Mucosa of gallbladder (tissue), 1 donor: ENCODE data around the gene USP22. TPM values are rescaled to one million over a fixed set of nuclear protein-coding genes. Genes with fewer than 3 reads are reported as not detected.
"Not testable (repeated sequence)": the region's sequence is repeated elsewhere in the genome, so short reads cannot be mapped to it uniquely, and the experiment has no call there.

Experiments used
- DNase-seq: peaks from one replicate; pipeline ENCODE4 v3.0.0-alpha.2; 2020; ENCODE audit warnings: low spot score
- total RNA-seq: library from RNA; stranded (reverse); gene quantifications from one replicate; pipeline ENCODE4 v1.2.1, GENCODE V29; 2021
- donor health status: DM: no; HTN: no; CAD: no.

Gene USP22
- total RNA-seq, 1 donor from 2014 or later = 196 TPM

DNA sequence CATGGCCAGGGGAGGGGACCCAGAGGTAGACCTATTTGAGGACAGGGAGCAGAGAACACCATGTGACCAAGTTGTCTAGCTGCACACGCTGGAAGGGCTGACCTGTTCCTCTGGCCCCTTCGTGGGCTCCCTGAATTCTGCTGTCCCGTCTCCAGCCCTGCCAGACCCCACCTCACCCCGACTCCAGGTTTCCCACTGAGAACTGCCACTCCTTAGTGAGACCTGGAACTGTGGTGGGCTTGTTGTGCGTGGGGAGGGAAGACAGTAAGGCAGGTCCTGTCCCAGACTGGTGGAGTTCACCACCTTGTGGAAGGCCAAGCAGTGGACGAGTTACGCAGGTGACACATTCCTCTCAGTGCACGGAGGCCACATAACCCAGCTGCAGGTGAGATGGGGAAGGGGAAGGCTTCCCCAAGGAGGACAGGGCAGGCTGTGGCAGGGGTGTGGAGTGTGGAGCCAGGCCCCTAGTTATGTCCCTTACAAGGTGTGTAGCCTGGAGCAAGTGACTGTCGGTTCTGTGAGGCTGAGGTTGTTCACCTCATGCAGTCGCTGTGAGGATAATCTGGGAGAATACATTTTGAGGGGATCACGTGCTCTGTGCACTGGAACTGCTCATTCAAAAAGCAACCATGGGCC, 54.7 kb downstream of the USP22 start:
- no peak for DNase-seq

DNA sequence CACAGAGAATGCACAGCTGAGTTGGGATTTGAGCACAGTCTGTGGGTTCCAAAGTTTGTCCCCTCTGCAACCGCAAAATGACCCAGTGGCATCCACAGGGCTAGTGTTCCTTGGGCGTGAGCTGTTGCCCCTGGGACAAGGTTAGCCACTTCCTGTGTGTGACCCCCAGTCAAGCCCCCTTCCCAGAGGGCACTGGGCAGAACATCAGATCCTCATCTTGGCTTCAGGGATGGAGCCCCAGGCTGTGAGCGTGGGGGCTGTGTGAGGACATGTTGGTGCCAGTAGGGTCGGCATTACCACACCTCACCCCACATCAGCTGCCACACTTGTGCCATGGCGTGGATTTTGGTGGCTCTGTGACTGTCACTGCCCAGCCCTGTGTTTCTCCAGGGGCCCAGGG, 55.3 kb downstream of the USP22 start:
- DNase-seq = no peak

DNA sequence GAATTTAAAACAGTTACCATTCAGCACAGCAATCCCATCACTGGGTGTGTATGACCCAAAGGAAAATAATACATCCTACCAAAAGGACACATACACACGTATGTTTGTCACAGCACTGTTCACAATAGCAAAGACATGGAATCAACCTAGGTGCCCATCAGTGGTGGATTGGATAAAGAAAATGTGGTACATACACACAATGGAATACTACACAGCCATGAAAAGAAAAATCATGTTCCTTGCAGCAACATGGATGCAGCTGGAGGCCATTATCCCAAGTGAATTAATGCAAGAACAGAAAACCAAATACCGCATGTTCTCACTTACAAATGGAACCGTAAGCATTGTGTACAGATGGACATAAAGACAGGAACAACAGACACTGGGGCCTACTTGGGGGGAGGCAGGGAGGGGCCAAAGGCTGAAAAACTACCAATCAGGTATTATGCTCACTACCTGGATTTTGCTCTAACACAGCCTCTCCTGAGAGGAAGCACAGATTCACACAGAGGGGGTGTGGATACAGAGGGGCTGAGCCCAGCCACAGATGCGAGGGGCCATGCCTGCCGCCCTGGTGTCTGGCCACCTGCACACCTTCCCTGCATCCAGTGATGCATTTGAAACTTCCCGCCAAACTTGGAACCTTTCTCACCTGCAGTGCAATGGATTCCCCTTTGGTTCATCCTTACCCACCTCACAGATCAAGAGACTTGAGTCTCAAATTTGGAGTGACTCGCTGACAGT, 55.9 kb downstream of the USP22 start:
- no peak for DNase-seq

DNA sequence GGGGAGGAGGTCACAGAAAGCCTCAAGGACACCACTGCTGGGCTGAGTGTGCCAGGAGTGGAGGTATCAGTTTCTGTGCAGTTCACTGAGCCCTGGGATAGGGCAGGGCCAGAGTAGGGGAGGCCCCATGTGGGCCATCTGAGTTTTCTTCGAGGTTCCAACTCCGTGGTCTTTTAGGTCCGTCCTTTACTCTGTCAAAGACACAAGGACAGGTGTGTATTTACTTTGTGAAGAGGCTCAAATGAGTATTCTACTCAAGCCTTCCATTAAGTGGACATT, 59.5 kb downstream of the USP22 start:
- DNase-seq = no peak

DNA sequence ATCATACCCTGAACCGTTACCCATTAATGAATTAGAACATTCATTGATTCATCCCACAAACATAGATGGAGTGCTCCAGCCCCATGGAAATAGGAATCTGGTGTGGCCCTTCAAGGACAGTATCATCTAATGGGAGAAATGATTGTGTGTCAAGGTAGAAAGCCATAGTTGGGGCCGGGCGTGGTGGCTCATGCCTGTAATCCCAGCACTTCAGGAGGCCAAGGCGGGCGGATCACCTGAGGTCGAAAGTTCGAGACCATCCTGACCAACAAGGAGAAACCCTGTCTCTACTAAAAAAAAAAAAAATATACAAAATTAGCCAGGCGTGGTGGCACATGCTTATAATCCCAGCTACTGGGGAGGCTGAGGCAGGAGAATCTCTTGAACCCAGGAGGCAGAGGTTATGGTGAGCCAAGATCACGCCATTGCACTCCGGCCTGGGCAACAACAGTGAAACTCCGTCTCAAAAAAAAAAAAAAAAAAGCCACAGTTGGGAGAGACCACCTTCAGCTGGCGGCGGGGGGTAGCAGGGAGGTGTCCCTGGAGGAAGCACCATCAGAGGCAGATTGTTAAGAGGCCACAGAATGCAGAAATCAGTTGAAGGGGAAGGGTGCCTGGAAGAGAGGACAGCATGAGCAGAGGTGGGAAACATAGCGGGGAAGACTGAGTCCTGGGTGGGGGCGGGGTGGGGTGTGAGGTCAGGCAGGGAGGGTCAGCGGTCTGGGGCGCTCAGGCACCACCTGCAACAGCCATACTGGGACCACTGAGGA, 60.0 kb downstream of the USP22 start:
- no peak for DNase-seq

DNA sequence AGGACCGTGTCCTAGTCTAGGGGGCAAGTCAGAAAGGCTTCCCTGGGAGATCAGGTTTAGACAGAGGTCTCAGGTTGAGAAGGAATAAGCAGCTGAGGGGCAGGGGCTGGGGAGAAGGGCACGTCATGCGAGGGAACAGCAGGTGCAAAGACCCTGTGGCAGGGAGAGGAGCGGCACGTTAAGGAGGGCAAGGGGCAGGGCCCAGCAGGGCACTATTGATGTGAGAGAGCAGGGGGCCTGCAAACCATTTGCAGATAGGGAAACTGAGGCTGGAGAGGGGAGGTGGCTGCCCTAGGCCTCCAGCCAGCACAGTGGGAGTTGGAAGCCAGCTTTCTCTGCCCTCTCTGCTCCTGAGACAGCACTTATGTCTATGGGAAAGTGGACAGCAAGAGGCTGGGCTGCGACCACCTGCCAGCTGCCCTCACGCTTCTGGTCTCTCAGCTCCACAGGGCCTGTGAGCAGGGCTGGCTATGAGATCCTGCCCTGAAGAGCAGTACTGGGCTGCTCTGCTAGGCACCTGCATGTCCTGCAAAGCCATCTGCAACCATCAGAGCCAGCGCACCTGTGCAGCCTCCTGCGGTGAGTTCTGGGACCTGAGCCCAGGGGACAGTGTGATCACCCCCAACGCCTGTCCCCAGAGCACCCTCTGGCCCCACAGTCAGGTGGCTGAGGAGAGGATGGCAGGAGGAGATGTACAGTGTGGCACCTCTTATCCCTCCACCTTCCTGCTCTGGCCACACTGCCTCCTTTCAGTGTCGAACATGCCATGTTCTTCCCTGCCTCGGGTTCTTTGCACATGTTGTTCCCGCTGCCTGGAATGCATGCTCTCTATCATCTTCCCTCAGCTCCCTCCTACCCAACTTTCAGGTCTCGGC, 61.5 kb downstream of the USP22 start:
- DNase-seq = no peak

DNA sequence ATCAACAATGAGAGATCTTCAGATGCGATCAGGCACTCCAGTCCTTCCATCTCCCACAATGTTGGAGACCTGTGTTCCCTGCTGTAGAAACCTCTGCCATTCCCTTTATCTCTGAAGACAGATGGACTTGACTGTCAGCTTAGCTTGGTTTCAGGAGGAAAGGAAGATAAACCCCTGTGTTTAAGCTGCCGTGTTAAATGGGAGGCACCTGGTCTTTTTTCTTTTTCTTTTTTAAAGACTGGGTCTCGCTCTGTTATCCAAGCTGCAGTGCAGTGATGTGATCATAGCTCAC, 63.1 kb downstream of the USP22 start:
- no peak for DNase-seq

DNA sequence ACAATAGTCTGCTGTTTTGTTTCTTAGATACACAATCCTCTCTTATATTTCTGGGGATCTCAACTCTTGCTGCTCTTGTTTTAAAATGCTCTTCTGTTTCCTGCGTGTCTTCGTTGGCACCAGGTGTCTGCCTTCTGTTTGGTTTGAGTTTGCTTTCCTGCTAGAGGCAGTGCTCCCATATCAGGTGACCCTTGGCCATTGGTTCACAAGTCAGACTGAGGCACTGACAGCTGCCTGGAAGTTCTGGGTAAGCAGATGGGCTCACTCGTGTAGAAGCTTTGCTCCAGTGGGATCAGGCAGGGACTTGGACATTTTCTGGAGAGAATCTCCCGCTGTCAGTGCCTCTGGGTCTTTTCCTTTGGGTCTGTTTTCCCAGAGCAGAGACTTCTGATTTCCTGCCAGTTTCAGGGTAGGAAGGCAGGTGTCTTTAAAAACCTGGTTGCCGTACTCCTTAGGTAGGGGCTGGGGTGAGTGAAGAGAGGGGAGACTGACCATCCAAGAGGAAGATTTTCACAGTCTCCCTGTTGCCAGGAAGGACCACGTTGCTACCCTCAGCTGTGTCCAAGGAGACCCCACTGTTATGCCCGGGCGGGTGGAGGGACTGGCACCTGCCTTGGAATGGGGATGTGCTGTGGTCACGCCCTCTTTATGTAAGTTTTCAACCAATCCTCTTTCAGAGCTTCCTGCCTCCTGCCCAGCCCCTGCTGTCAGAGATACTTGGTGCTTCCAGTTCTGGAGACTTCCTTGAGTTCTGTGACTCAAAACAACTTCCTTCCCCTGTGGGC, 63.6 kb downstream of the USP22 start:
- DNase-seq = not testable (repeated sequence)

DNA sequence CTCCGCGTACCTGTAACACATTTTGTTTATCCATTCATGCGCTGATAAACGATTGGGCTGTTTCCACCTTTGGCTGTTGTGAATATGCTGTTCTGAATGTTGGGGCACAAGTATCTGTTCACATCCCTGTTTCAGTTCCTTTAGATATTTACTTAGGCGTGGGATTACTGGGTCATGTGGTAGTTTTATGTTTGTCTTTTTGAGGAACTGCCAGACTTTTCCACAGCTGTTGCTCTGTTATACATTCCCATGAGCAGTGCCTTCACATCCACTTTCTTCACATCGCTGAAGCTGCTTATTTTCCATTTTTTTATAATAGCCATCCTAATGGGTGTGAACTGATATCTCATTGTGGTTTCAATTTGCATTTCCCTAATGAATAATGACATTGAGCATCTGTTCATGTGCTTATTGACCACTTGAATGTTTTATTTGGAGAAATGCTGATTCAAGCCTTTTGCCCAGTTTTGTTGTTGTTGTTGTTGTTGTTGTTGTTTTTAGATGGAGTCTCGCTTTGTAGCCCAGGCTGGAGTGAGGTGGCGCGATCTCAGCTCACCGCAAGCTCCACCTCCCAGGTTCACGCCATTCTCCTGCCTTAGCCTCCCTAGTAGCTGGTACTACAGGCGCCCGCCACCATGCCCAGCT, 65.1 kb downstream of the USP22 start:
- DNase-seq = not testable (repeated sequence)

DNA sequence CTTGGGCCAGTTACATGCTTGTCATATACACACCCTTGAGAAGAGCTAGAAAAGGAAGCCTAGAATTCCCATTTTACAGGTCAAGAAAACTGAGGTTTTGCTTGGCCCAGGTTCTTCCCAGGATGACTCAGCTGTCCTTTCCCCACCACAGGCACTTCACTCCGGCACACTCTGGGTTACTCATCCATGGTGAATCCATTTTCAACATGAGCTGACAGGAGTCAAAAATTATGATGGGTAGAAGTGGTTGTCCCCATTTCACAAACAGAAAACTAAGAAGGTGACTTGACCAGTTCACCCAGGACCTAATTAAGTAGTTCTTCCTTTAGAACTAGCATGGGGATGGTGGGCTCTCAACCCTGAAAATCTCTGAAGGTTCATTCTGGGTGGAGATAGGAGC, 67.2 kb downstream of the USP22 start:
- no peak for DNase-seq

DNA sequence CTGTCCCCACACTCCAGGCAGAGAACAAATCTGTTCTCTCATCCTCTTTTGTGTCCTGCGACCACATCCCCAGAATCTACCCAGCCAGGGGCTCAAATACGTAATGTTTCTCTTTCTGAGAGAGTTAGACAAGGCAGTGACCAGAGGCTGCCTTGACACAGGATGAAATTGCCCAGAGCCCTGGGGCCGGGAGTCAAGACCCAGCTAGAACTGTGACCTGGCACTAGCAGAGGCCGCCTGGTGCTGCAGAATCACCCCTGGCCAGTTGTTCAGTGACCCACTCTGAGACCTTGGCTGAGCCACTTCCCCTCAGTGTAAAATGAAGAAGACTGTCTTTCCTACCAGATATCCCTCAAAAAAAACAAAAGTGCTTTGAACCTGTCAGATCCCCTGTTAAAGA, 72.5 kb downstream of the USP22 start:
- DNase-seq = no peak

DNA sequence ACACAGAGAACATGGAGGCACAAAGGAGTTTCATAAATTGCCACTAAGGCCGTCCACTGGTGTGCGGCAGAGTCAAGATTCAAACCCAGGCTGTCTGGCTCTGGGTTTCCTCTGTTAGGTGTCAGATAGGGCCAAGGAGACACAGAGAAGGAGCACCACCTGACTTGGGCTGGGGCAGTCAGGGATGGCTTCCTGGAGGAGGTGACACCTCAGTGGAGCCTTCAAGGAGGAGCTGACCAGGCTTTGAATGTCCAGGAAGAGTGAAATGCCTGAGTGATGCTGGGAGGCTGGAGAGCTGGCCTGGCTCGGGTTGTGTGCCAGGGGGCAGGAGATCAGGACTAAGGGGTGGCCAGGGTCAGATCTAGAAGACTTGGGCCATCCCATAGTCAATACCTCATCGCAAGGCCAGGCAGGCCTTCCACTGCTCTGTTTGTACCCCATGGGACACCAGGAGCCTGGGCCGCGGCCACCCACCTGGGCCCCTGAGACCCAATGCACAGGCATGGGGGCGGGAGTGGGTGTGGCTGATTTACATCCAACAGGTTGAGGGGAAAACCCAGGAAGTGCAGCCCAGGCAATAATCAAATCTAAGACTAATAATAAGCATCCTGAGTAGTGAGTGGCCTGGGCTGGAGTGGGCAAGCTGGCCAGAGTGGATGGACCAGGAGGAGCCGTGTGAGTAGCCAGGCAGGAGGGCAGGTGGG, 73.7 kb downstream of the USP22 start:
- DNase-seq = no peak

DNA sequence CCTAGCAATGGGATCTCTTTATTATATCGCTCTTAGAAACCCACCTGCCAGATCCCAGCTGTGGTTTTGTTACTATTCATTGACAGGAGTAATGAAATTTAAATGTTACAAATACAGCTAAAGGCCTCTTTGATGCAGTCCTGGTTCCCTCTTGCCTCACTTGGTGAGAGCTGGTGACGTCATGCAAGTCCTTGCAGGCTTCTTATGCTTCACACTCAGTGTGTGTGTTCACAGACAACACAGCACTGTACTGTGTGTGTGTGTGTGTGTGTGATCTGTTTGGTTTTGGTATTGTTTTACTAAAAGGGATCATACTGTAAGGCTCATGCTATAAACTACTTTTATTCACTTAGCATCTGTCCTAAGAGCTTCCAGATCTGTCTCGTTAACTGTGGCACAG, 75.0 kb downstream of the USP22 start:
- DNase-seq = no peak

DNA sequence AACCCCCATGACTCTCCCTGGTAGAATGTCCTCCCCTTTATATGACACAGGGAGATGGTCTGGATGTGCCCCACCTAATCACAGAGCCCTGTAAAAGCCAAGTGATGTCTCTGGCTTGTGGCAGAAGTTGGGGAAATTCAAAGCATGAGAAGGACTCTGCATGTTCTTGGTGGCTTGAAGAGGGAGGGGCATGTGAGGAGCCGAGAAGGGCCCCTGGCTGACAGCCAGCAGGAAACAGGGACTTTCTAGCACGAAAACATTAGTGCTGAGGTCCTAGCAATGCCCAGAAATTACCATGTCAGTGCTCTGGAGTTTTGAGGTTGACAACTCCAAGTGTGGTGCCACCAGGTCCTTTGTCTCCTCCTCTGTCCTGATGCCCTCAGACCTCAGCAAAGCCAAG, 75.9 kb downstream of the USP22 start:
- no peak for DNase-seq

DNA sequence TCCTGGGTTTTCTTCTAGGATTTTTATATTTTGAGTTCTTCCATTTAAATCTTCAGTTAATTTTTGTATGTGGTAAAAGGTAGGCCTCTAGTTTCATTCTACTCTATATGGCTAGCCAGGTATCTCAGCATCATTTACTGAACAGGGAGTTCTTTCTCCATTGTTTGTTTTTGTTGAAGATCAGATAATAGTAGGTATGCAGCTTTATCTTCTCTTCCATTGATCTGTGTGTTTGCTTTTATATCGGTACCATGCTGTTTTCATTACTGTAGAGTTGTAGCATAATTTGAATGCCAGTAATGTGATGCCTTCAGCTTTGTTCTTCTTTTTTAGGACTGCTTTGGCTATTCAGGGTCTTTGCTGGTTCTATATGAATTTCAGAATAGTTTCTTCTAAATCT, 77.3 kb downstream of the USP22 start:
- DNase-seq = no peak

DNA sequence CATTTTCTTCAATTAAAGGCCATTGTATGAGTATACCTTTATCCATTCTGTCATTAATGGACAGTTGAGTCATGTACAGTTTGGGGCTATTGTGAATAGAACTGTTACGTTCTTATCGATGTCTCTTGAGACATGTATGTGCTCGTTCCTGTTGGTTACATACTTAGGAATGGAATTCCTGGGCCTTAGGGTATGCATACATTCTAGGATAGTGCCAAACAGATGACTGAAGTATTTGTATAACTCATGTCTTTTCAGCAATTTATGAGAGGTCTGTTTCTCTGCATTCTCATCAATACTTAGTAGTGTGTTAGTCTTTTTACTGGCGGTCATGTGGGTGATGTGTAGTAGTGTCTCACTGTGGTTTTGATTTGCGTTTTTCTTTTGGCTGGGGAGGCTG, 81.2 kb downstream of the USP22 start:
- no peak for DNase-seq

DNA sequence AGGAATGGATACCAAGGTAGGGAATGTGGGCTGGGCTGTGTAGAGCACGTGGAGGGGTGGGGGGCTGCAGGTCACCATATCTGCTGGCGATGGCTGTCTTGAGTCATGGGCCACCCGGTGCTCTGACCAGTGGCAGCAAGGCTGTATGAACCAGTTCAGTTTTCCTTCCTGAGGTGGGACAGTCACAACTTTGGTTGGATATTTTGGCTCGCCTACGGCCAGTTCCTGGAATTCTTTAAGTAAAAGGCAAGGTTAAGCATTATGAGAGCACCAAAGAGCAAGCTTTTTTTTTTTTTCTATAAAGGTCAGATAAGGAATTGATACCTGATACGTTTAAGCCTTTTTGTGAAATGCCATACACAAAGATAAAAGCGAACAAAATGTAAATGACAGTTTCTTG, 81.9 kb downstream of the USP22 start:
- no peak for DNase-seq

DNA sequence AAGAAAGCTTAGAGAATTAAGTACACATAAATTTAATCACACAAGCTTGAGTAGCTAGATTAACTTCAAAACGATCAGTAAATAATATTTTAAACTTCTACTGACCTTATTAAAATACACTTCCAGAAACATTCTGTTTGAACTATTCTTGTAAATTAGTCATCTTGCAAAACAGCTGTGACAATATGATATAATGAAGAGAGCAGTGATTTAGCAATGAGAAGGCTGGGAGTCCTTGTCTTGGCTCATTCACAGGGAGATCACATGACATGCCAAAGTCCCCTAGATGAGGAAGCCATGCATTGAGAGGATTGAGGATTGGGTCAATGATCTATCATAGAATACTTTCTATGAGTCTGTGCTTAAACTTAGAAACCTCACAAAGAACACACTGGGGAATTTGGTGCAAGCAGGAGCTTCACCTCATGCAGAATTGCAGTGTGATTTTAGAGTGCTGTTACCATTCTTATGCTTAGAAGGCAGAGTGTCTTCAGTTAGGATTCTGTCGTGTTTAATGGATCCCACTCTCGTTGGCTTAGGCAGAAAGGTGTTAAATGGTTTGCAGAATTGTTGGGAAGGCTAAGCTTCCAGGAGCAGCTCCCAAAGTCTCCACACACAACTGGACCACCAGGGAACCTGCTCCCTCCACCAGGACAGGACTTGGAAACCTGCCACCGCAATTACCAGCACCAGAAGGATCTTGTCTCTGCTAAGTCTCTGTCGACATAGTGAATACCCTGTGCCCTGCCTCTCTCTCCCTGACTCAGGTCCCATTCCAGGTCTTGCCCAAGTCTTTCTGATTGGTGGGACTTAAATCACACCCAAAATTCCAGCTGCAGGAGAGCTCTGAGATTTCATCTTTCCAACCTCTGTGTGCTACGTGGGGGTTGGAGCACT, 87.1 kb downstream of the USP22 start:
- DNase-seq = peak; percentile 46

DNA sequence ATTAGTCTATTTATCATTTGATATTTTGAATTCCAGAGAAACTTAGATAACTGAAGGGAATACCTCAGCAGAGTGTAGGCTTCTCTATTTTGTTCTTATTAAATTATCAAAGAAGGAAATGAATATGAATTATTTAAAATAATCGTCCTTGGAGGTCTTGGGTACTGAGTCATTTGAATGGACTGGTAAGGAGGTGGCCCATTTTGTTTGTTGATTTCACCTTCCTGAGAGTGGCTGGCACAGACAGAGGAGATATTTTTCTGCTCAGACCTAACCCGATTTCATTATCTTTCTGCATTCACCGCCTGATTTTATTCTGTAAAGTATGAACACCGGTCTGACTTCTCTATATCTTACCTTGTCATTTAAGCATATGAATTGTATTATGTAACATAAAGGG, 88.0 kb downstream of the USP22 start:
- no peak for DNase-seq
